ENCODE results near the gene ZNF436. TPM values are rescaled to one million over a fixed set of nuclear protein-coding genes. Genes with fewer than 3 reads are reported as not detected.

Gene ZNF436
- total RNA-seq, 6 experiments from 2014 or later, result 2.8 to 4.5 (median 3.4) TPM

DNA sequence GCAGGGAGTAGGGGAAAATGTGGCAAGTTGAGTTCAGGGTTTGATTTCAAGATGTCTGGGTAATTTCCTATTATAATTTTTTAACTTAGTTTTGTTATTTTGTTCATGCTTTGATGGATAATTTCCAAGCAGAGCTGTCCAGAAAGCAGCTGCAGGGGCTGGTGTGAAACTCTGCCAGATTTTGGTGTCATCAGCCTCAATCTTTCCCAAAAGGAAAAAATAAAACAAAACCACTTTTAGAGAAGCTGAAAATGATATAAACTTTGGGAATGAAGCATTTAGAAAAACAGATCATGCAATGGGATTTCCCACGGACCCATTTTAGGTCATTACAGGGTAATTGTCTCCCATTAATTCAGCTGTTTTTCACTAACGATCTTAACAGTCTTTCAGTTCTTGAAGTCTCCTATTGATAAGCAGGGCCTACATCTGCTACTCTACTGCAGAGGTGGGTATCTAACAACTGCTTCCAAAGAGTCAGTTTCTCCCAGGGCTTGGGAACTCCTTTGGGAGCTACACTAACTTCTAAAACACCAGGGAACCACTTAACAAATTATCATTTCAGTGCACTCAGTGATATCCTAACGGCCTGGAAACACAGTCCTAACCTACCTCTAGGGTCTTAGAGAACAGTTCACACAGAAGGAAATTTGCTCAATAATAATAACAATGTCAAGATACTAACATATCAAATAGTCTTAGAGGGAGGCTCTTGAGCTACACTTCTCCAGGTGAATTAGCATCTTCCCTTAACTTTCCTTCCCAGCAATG is 12.3 kb downstream of the ZNF436 start:
- 56% methylated on average over 3 of the region's 3 CpGs for WGBS (ENCODE audit: insufficient coverage, low coverage, low lambda C conversion rate, missing lambda C conversion rate)
- no peak for ATAC-seq
- Histone ChIP-seq H3K9me3 (peaks cover 0 to 26% (median 13%) of the 10 kb centered on the region in 4 donors), H3K4me1 (no peaks in the 10 kb centered on the region), H3K36me3 (peaks cover 0 to 6% (median 2%) of the 10 kb centered on the region in 4 donors), H3K4me3 (no peak overlapping the region), H3K27me3 (no peaks in the 10 kb centered on the region), H3K27ac (no peak overlapping the region)
- intact Hi-C loops (cut with DNase I), result no loop called here
- TF ChIP-seq, protein P1, sequence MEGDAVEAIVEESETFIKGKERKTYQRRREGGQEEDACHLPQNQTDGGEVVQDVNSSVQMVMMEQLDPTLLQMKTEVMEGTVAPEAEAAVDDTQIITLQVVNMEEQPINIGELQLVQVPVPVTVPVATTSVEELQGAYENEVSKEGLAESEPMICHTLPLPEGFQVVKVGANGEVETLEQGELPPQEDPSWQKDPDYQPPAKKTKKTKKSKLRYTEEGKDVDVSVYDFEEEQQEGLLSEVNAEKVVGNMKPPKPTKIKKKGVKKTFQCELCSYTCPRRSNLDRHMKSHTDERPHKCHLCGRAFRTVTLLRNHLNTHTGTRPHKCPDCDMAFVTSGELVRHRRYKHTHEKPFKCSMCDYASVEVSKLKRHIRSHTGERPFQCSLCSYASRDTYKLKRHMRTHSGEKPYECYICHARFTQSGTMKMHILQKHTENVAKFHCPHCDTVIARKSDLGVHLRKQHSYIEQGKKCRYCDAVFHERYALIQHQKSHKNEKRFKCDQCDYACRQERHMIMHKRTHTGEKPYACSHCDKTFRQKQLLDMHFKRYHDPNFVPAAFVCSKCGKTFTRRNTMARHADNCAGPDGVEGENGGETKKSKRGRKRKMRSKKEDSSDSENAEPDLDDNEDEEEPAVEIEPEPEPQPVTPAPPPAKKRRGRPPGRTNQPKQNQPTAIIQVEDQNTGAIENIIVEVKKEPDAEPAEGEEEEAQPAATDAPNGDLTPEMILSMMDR (IDR thresholded peaks at IDR 0.05), result no peak
- TF ChIP-seq POLR2A (IDR thresholded peaks at IDR 0.05), result no peak
- DNase-seq, result no peak

DNA sequence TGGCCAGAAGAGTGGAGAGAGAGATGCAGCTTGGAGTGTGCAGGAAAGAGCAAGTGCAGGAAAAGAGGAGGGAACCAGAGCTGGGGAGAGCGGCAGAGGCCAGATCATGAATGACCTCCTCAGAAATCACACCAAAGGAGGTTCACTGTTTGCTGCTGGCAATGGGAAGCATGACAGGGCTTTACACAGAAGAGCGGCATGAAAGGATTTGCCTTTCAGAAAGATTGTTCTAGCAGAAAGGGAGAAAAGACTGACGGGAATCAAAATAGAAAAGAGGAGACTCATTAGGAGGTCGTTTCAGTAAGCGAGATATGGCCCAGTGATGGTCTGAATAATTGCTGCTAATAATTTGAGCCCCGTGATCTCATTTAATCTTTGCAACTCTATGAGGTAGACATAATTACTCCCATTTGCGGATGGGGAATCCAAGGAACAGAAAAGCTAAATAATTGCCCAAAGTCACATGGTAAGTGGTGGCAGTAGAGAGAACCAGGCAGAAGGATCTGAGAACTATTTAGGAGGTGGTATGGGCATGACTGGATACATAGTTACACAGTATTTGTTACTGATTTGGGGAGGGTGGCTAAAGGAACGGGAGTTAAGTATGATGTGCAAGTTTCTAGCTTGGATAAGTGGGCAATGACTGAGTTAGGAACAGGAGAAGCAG is 13.0 kb downstream of the ZNF436 start:
- Histone ChIP-seq H3K4me1 (no peaks in the 10 kb centered on the region), H3K4me3 (no peak overlapping the region), H3K36me3 (no peaks in the 10 kb centered on the region), H3K27me3 (no peaks in the 10 kb centered on the region), H3K27ac (no peak overlapping the region), H3K9me3 (peaks cover 0 to 19% (median 7%) of the 10 kb centered on the region in 4 donors)
- WGBS (ENCODE audit: insufficient coverage, low coverage, low lambda C conversion rate, missing lambda C conversion rate), result 88% methylated on average over 8 of the region's 8 CpGs
- DNase-seq, result no peak
- ATAC-seq, result no peak
- intact Hi-C loops (cut with DNase I), result no loop called here
- TF ChIP-seq, protein P1 (IDR thresholded peaks at IDR 0.05), result no peak
- no peak for TF ChIP-seq POLR2A (IDR thresholded peaks at IDR 0.05)

DNA sequence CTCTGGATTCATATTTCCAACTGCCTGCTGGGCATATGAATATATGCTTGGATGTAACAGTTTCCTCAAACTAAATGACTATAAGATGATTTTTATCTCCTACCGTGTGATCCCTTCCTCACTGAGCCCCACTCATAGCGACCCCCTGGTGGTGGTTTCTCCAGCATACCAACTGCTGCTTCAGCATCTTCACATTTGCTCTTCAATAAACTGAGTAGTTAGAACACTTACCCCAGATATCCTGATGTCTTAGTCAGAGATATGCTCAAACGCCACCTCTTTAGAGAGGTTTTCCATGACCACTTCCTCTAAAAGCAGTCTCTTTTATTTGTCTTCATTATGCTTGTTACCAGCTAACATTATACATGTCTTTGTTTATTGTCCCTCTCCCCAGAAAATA is 15.4 kb downstream of the ZNF436 start:
- H3K4me3 ChIP-seq, result no peak overlapping the region
- WGBS (ENCODE audit: insufficient coverage, low coverage, low lambda C conversion rate, missing lambda C conversion rate), result 35% methylated on average over 3 of the region's 3 CpGs
- intact Hi-C loops (cut with DNase I), result no loop called here
- H3K4me1 ChIP-seq, result no peaks in the 10 kb centered on the region
- ATAC-seq (no peak), DNase-seq (no peak)
- TF ChIP-seq, protein P1 (IDR thresholded peaks at IDR 0.05), result no peak
- TF ChIP-seq POLR2A (IDR thresholded peaks at IDR 0.05), result no peak
- no peak overlapping the region for H3K27ac ChIP-seq
- no peaks in the 10 kb centered on the region for H3K9me3 ChIP-seq
- H3K27me3 ChIP-seq, result no peaks in the 10 kb centered on the region
- H3K36me3 ChIP-seq, result no peaks in the 10 kb centered on the region

DNA sequence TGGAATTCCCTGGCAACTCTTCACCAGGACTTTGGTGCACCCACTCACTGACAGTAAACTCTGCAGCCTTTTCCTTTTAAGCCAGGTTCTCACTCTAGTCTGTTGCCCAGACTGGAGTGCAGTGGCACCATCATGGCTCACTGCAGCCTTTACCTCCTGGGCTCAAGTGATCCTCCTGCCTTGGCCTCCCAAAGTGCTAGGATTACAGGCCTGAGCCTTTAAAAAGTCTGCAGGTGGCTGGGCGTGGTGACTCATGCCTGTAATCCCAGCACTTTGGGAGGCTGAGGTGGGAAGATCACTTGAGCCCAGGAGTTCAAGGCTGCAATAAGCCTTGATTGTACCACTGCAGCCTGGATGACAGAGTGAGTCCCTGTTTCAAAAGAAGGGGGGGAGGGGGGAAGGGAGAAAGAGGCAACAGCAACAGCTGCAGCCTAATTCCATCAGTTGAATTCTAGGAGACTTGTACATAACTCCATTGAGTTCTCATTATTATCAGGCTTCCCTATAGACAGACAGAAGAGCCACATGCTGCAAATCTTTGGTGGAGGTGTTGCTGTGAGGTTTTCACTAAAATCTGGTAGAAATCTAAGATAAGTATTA is 17.4 kb downstream of the ZNF436 start:
- intact Hi-C loops (cut with DNase I), result no loop called here
- Histone ChIP-seq H3K27me3 (no peaks in the 10 kb centered on the region), H3K4me1 (no peaks in the 10 kb centered on the region), H3K27ac (no peak overlapping the region), H3K36me3 (no peaks in the 10 kb centered on the region), H3K4me3 (no peak overlapping the region), H3K9me3 (no peaks in the 10 kb centered on the region)
- ATAC-seq (no peak), DNase-seq (no peak)
- WGBS (ENCODE audit: insufficient coverage, low coverage, low lambda C conversion rate, missing lambda C conversion rate), result no CpG with 5 or more reads among the region's 1 CpG
- TF ChIP-seq POLR2A (IDR thresholded peaks at IDR 0.05), result no peak
- TF ChIP-seq, protein P1 (IDR thresholded peaks at IDR 0.05), result no peak
